ENCODE data around the gene CBX7.

CBX7 gene

GRCh38 chr22:39122772-39123470 lies 29.6 kb downstream of the CBX7 start:
- no peak for DNase-seq

- DNase-seq: no peak
These were observed 31.5 kb downstream of the CBX7 start for GRCh38 chr22:39120983-39121382.

GRCh38 chr22:39117585-39118191 lies 34.8 kb downstream of the CBX7 start:
- DNase-seq: no peak

- DNase-seq: no peak
These were observed 36.4 kb downstream of the CBX7 start for GRCh38 chr22:39115977-39116621.

GRCh38 chr22:39115570-39115969 lies 36.9 kb downstream of the CBX7 start:
- DNase-seq: no peak

GRCh38 chr22:39114112-39114511 lies 38.4 kb downstream of the CBX7 start:
- DNase-seq: peak; percentile 39

GRCh38 chr22:39110631-39111561 lies 41.6 kb downstream of the CBX7 start:
- DNase-seq: no peak

- no peak for DNase-seq
These were observed 43.1 kb downstream of the CBX7 start for GRCh38 chr22:39109361-39109760.

GRCh38 chr22:39108487-39108886 lies 44.0 kb downstream of the CBX7 start:
- no peak for DNase-seq

- no peak for DNase-seq
These were observed 46.2 kb downstream of the CBX7 start for GRCh38 chr22:39106326-39106725.

- DNase-seq: no peak
These were observed 49.0 kb downstream of the CBX7 start for GRCh38 chr22:39103431-39103830.

- DNase-seq: no peak
These were observed 51.3 kb downstream of the CBX7 start for GRCh38 chr22:39101226-39101625.

- no peak for DNase-seq
These were observed 53.9 kb downstream of the CBX7 start for GRCh38 chr22:39098576-39098975.

GRCh38 chr22:39098026-39098425 lies 54.5 kb downstream of the CBX7 start:
- DNase-seq: no peak

- no peak for DNase-seq
These were observed 55.1 kb downstream of the CBX7 start, which contains the start of gene APOBEC3H for GRCh38 chr22:39097098-39098020. APOBEC3H (plus strand) TSS chr22:39097244; CDS start chr22:39100279, 3,035 bp downstream.

GRCh38 chr22:39095971-39096370 lies 56.5 kb downstream of the CBX7 start:
- no peak for DNase-seq

GRCh38 chr22:39094717-39095389 lies 57.6 kb downstream of the CBX7 start:
- no peak for DNase-seq

- DNase-seq: no peak
These were observed 60.2 kb downstream of the CBX7 start for GRCh38 chr22:39092111-39092862.

GRCh38 chr22:39091126-39092081 lies 61.1 kb downstream of the CBX7 start:
- DNase-seq: no peak
